CD4-positive, alpha-beta memory T cell (primary cell): ENCODE measurements around the gene GUCA1A. TPM values are rescaled to one million over a fixed set of nuclear protein-coding genes. Genes with fewer than 3 reads are reported as not detected.

Experiments used
- CTCF ChIA-PET: fragments of 350-600 bp; sonication (Branson Sonifier 250); formaldehyde crosslinking; loops from one replicate; lab custom pipeline; 2021; ENCODE audit warnings: inconsistent platforms; ENCODE audit not compliant: partially characterized antibody; lab: Charles Lee
- POLR2A ChIA-PET: fragments of 350-600 bp; sonication (Branson Sonifier 250); formaldehyde crosslinking; loops from one replicate; lab custom pipeline; 2021; ENCODE audit not compliant: partially characterized antibody; lab: Charles Lee
- DNase-seq, 5 donors: peaks; one replicate each; pipeline versions ENCODE4 v3.0.0 to v3.0.0-alpha.2; 2020 to 2022; ENCODE audit warnings: mixed read lengths in 1 of 5
- H3K27ac ChIP-seq: one replicate; pipeline ENCODE4 v1.7.0; 2013; ENCODE audit warnings: low read depth, low read length
- H3K27me3 ChIP-seq: 2 replicates; pipeline ENCODE4 v1.7.0; 2013; ENCODE audit warnings: mild to moderate bottlenecking, low read length, moderate library complexity; ENCODE audit not compliant: insufficient read depth
- H3K36me3 ChIP-seq: 2 replicates; pipeline ENCODE4 v1.7.0; 2013; ENCODE audit warnings: mild to moderate bottlenecking, low read length, moderate library complexity; ENCODE audit not compliant: insufficient read depth
- H3K4me1 ChIP-seq: 2 replicates; pipeline ENCODE4 v1.7.0; 2013; ENCODE audit warnings: mild to moderate bottlenecking, low read length, moderate library complexity; ENCODE audit not compliant: insufficient read depth
- H3K4me3 ChIP-seq, 2 donors: one replicate each; pipeline ENCODE4 v1.7.0; 2013; ENCODE audit warnings: low read length in 2 of 2, mild to moderate bottlenecking in 1 of 2
- H3K9me3 ChIP-seq, 2 donors: one replicate each; pipeline ENCODE4 v1.7.0; 2013; ENCODE audit warnings: low read length in 2 of 2, control low read depth in 1 of 2; ENCODE audit not compliant: control insufficient read depth in 1 of 2
- H3K27ac Mint-ChIP-seq, 7 donors: one replicate each; pipeline ENCODE4 v1.8.0; 2020 to 2021; ENCODE audit warnings: mixed read lengths in 7 of 7, mild to moderate bottlenecking in 6 of 7, inconsistent platforms in 3 of 7, moderate library complexity in 3 of 7
- H3K27me3 Mint-ChIP-seq, 2 donors: one replicate each; pipeline ENCODE4 v1.8.0; 2020 to 2021; ENCODE audit warnings: mixed read lengths in 2 of 2
- H3K36me3 Mint-ChIP-seq, 2 donors: one replicate each; pipeline ENCODE4 v1.8.0; 2020 to 2021; ENCODE audit warnings: mixed read lengths in 2 of 2, inconsistent platforms in 1 of 2, mild to moderate bottlenecking in 1 of 2
- H3K4me1 Mint-ChIP-seq, 4 donors: one replicate each; pipeline ENCODE4 v1.8.0; 2020 to 2021; ENCODE audit warnings: mixed read lengths in 4 of 4, mild to moderate bottlenecking in 1 of 4
- H3K4me3 Mint-ChIP-seq, 8 donors: one replicate each; pipeline ENCODE4 v1.8.0; 2020 to 2021; ENCODE audit warnings: mixed read lengths in 8 of 8, mild to moderate bottlenecking in 7 of 8, moderate library complexity in 6 of 8, inconsistent platforms in 3 of 8
- H3K9me3 Mint-ChIP-seq, 8 donors: one replicate each; pipeline ENCODE4 v1.8.0; 2020 to 2021; ENCODE audit warnings: mixed read lengths in 8 of 8, mild to moderate bottlenecking in 5 of 8, inconsistent platforms in 3 of 8, moderate library complexity in 1 of 8
- intact Hi-C: fragments of 100-400 bp; cut with micrococcal nuclease; formaldehyde crosslinking; loops from one replicate; pipeline ENCODE4 v1.15.1; 2023
- polyA plus RNA-seq, 2 donors: library from polyadenylated mRNA; unstranded; fragments of 300-500 nt; fragmentation: Illumina TruSeq; gene quantifications; one replicate each; pipeline ENCODE4 v1.2.3, GENCODE V29; 2021
- total RNA-seq, 2 experiments: library from RNA; stranded (reverse); gene quantifications; one replicate each; pipeline ENCODE4 v1.2.3, GENCODE V29; 2021

Gene GUCA1A
- total and polyA plus RNA-seq, 4 experiments from 2014 or later, result not detected

DNA sequence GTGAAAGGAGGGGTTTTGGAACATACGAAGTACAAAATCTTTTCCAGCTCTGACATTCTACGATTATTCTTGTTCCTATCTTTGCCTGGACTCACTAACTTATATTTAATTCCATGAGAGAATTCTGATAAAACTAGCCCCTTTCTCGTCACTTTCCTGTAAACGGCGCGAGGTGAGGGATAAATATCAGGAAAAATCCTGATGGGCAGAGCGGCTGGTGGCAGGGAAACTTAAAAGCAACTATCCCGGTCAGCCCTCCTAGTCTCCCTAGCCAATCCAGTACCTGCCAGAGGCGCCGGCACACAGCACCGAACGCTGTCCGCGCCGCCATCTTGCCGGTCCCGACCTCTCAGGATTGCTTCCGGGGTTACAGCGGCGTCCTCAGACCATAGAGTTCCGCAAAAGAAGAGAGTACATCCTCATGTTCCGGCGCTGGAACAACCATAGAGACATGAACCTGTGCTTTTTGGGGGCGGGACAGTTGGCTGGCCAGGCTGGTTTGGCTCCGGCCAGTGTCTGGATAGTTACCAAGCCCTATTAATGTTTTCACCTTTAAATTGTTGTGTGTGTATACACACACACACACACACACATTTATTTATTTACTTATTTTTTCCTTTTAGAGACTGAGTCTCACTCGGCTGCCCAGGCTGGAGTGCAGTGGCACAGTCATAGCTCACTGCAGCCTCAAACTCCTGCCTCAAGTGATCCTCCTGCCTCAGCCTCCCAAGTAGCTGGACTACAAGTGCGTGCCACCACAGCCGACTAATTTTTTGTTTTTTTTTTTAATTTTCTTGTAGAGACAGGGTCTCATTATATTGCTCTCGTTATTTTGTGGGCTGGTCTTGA, 44.6 kb downstream of the GUCA1A start, which contains the start of gene MRPS10:
MRPS10 (minus strand) TSS at position 343 of the 849 bp plus-strand sequence; CDS start at position 331, 12 bp downstream.
- H3K4me3 ChIP-seq, result peak within 1 kb of the TSS; percentile 71 to 72
- Mint-ChIP-seq H3K27ac (peak within 1 kb of the TSS; percentile 90 to 98 (median 97)), H3K4me1 (peaks cover 12 to 28% (median 20%) of the 10 kb centered on the region in 4 donors), H3K9me3 (no peaks in the 10 kb centered on the region), H3K36me3 (peaks cover 14 to 17% of the 10 kb centered on the region in 2 donors), H3K27me3 (no peaks in the 10 kb centered on the region), H3K4me3 (peak within 1 kb of the TSS; percentile 95 to 99 (median 98))
- CTCF ChIA-PET, result interaction anchor here (0.7 to 5.4 kb wide), 12 partner anchors 8 to 432 kb away, joined by 3 to 59 read pairs (median 4); partner anchors contain the start of genes MED20, TAF8 and TOMM6
- intact Hi-C loops, result loop anchor here (1.0 to 10.0 kb wide), 9 partner anchors 173 to 662 kb away; partner anchors contain the start of genes BYSL, MED20, PRICKLE4 and RPL7L1
- H3K36me3 ChIP-seq, result peaks cover 13% of the 10 kb centered on the region
- peaks cover 29% of the 10 kb centered on the region for H3K4me1 ChIP-seq
- POLR2A ChIA-PET, result interaction anchor here (0.6 to 2.3 kb wide), 10 partner anchors 9 to 662 kb away, joined by 3 to 8 read pairs (median 4); partner anchors contain the start of genes BYSL, MED20, RPL7L1 and TOMM6
- H3K27ac ChIP-seq, result peak within 1 kb of the TSS; percentile 81
- no peaks in the 10 kb centered on the region for H3K27me3 ChIP-seq
- peak; percentile 88 to 93 (median 90) for DNase-seq
- no peaks in the 10 kb centered on the region for H3K9me3 ChIP-seq

DNA sequence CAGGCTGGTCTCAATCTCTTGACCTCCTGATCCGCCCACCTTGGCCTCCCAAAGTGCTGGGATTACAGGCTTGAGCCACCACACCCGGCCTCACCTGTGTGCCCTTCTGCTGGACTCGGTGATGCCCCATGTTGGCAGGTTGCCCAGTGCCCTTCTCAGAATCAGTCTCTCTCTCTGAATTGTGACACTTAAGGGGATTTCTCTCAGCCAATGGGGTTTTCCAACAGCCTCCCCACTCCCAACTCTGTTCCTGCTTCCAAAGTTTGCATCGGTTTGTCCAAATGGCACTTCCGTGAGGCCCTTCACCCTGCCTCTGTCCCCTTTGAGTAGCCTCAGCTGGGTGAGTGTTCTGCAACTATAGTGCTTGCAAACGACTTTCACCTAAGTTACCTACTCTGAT, 47.6 kb downstream of the GUCA1A start:
- DNase-seq, result no peak
- no peaks in the 10 kb centered on the region for H3K36me3 ChIP-seq
- ChIA-PET CTCF (no interaction called here), POLR2A (no interaction called here)
- Mint-ChIP-seq H3K4me1 (peaks cover 8 to 23% (median 14%) of the 10 kb centered on the region in 4 donors), H3K27me3 (no peaks in the 10 kb centered on the region), H3K27ac (no peak overlapping the region), H3K4me3 (no peak overlapping the region), H3K36me3 (peaks cover 3 to 5% of the 10 kb centered on the region in 2 donors), H3K9me3 (no peaks in the 10 kb centered on the region)
- no peak overlapping the region for H3K27ac ChIP-seq
- peaks cover 15% of the 10 kb centered on the region for H3K4me1 ChIP-seq
- H3K4me3 ChIP-seq, result no peak overlapping the region
- intact Hi-C loops, result no loop called here
- H3K27me3 ChIP-seq, result no peaks in the 10 kb centered on the region
- H3K9me3 ChIP-seq, result no peaks in the 10 kb centered on the region

DNA sequence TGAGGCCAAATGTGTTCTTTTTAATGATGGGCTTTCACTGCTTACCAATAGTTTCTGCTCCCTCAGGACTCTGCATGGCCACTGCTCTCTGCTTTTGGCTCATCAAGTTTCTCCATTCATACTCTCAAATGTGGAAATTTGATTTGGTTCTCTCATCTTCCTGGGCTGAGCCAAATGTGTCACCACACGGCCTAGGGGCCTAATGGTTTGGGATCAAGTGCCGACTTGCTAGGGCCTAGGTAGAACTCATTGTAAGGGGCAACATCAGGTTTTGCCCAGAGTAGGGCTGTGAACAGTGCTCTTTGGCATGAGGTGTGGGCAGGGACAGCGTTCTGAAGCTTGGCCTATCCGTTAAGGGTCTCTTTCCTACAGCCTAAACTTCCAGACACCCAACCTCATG, 48.4 kb downstream of the GUCA1A start:
- CTCF ChIA-PET, result no interaction called here
- no peaks in the 10 kb centered on the region for H3K9me3 ChIP-seq
- intact Hi-C loops, result no loop called here
- POLR2A ChIA-PET, result no interaction called here
- no peak for DNase-seq
- Mint-ChIP-seq H3K27me3 (no peaks in the 10 kb centered on the region), H3K4me3 (no peak overlapping the region), H3K9me3 (no peaks in the 10 kb centered on the region), H3K27ac (no peak overlapping the region), H3K36me3 (peaks cover 3 to 5% of the 10 kb centered on the region in 2 donors), H3K4me1 (peaks cover 8 to 16% (median 9%) of the 10 kb centered on the region in 4 donors)
- no peak overlapping the region for H3K27ac ChIP-seq
- H3K27me3 ChIP-seq, result no peaks in the 10 kb centered on the region
- H3K4me1 ChIP-seq, result peaks cover 8% of the 10 kb centered on the region
- H3K4me3 ChIP-seq, result no peak overlapping the region
- H3K36me3 ChIP-seq, result no peaks in the 10 kb centered on the region

DNA sequence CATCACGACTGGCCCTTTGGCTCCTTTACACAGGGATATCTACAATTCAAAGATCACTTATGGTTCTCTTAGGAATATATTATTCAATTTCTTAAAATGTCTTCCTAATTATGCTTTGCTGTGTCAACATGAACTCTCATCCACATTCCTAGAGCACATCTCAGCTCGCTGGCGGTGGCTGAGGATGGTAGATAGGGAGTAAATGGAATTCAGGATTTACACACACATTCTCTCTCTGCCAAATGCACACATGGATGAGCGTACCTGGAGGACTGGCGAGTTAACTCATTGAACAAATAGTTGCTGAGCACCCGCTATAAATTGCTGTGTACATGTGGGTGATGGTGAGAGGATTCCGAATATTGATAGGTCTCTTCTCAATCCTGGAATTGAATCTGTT, 49.3 kb downstream of the GUCA1A start:
- Histone ChIP-seq H3K4me1 (no peaks in the 10 kb centered on the region), H3K27me3 (no peaks in the 10 kb centered on the region), H3K4me3 (no peak overlapping the region), H3K9me3 (no peaks in the 10 kb centered on the region), H3K27ac (no peak overlapping the region), H3K36me3 (peaks cover 4% of the 10 kb centered on the region)
- H3K9me3 Mint-ChIP-seq, result no peaks in the 10 kb centered on the region
- no peak overlapping the region for H3K4me3 Mint-ChIP-seq
- H3K27ac Mint-ChIP-seq, result no peak overlapping the region
- DNase-seq, result no peak
- no peaks in the 10 kb centered on the region for H3K27me3 Mint-ChIP-seq
- peaks cover 5 to 6% of the 10 kb centered on the region in 2 donors for H3K36me3 Mint-ChIP-seq
- peaks cover 3 to 9% (median 4%) of the 10 kb centered on the region in 4 donors for H3K4me1 Mint-ChIP-seq
- ChIA-PET POLR2A (no interaction called here), CTCF (no interaction called here)
- intact Hi-C loops, result no loop called here

DNA sequence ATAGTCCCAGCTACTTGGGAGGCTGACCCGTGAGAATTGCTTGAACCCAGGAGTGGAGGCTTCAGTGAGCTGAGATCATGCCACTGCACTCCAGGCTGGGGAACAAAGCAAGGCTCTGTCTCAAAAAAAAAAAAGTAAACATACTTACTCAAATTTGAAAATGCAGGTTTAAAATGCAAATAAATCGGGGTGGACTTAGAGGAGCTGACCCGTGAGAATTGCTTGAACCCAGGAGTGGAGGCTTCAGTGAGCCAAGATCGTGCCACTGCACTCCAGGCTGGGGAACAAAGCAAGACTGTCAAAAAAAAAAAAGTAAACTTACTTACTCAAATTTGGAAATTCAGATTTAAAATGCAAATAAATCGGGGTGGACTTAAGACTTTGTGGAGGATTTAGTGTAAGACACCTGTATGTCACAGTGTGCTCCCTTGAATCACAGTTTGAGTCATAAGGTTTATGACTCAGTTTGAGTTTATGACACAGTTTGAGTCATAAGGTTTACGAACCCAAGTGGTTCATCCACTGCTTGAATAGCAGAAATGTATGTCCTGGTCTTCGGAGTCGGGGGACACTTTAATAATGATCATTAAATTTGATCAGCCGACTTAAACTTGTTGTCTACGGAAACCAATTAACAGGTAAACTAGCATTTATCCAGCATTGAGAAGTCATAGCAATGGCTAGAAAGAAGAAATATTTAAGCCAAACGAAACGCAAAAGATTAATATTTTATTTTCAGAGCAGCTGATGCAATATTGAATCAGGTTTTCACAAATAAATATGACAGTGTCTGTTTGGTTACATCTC, 51.3 kb downstream of the GUCA1A start:
- H3K9me3 ChIP-seq, result no peaks in the 10 kb centered on the region
- no peak overlapping the region for H3K4me3 ChIP-seq
- H3K27ac ChIP-seq, result no peak overlapping the region
- ChIA-PET POLR2A (interaction anchor here (1.0 kb wide), 1 partner anchor 11 kb away, joined by 3 read pairs; no protein-coding TSS in a partner anchor), CTCF (interaction anchor here (3.2 kb wide), 1 partner anchor 9 kb away, joined by 17 read pairs; the partner anchor contains the start of gene MRPS10)
- Mint-ChIP-seq H3K4me1 (peaks cover 0 to 5% (median under 1%) of the 10 kb centered on the region in 4 donors), H3K27ac (peak overlapping the region in 1 of 7 donors; percentile 59), H3K36me3 (peaks cover 16 to 20% of the 10 kb centered on the region in 2 donors), H3K4me3 (no peak overlapping the region), H3K9me3 (no peaks in the 10 kb centered on the region), H3K27me3 (no peaks in the 10 kb centered on the region)
- peaks cover 14% of the 10 kb centered on the region for H3K36me3 ChIP-seq
- no peaks in the 10 kb centered on the region for H3K4me1 ChIP-seq
- no peak for DNase-seq
- H3K27me3 ChIP-seq, result no peaks in the 10 kb centered on the region
- intact Hi-C loops, result no loop called here

DNA sequence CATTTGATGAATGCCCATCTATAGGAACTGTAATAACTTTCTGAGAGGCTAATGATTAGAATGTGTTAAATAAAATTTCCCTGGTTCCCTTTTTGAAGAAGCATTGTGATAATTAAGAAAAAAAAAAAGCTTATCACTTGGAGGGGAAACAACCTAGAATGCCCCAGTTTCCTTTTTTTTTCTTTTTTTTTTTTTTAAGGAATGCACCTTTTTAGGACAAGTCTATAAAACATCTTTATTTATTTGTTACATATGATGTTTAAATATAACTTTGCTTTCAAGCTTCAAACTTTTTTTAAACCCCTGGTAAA, 51.8 kb downstream of the GUCA1A start:
- intact Hi-C loops, result no loop called here
- Histone ChIP-seq H3K4me1 (no peaks in the 10 kb centered on the region), H3K4me3 (no peak overlapping the region), H3K9me3 (no peaks in the 10 kb centered on the region), H3K27ac (no peak overlapping the region), H3K27me3 (no peaks in the 10 kb centered on the region), H3K36me3 (peaks cover 14% of the 10 kb centered on the region)
- Mint-ChIP-seq H3K27me3 (no peaks in the 10 kb centered on the region), H3K4me3 (no peak overlapping the region), H3K9me3 (no peaks in the 10 kb centered on the region), H3K4me1 (peaks cover 0 to 5% (median under 1%) of the 10 kb centered on the region in 4 donors), H3K36me3 (peaks cover 20 to 21% of the 10 kb centered on the region in 2 donors), H3K27ac (no peak overlapping the region)
- ChIA-PET CTCF (interaction anchor here (3.2 kb wide), 1 partner anchor 9 kb away, joined by 17 read pairs; the partner anchor contains the start of gene MRPS10), POLR2A (interaction anchor here (1.0 kb wide), 1 partner anchor 12 kb away, joined by 3 read pairs; no protein-coding TSS in a partner anchor)
- DNase-seq, result no peak
